NCI-H345 (cell line): ENCODE data around the gene DESI2.

ENCODE experiments used
- DNase-seq: peaks from one replicate; lab custom pipeline; 2025; lab: John Stamatoyannopoulos, UW

The DESI2 gene

DNA sequence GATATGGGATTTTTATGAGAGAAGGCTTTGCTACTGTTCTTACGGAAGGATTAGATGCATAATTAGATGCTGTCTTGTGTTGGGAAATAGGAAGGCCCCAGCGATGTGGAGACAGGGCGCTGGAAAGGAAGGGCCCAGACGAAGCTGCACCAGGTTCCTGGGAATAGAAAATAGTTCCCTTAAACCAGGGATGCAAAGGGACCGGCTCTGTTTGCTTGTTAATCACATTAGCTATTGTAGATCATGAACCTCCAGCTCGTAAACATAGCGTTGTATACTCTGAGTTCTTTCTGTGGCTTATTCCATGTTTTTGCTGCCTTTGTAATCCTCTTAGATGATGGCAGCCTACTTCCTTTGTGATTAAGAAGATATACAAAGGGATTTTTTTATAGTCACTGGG, 102.7 kb downstream of the DESI2 start:
- no peak for DNase-seq

DNA sequence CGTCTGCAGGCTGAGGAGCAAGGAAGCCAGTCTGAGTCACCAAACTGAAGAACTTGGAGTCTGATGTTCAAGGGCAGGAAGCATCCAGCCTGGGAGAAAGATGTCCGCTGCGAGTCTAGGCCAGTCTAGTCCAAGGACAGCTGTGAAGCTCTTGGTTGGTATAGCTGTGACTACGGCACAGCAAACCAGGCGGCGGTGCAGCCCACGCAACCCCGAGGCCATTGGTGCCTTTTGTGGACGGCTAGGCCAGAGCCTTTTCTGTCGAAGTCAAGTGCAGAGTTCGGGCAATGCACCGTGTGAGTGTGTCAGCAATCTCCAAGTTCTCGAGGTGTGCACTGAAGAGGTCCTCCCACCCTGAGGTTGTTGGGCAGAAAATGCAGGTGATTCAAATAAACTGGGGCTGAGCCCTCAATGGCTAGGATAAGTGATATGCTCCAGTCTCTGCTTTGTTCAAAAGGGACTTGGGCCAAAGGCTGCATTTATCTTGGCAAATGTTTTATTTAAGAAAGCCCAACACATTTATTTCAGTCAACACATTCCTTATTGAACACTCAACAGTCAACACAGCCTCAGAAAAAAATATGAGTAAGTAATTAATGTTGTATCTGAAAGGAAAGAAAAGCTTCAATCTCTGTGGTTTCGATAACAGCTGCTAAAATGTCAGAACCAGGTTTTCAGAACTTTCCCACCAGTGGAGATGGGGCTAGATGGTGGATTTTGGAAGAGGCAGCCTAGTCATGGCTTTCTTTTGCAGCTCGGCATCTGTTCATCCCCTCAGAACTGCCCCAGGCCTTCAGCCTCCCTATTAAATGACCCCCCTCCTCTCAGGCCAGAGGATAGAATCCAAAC, 104.4 kb downstream of the DESI2 start:
- DNase-seq = no peak
